ENCODE measurements around the gene CEMIP. TPM values are rescaled to one million over a fixed set of nuclear protein-coding genes. Genes with fewer than 3 reads are reported as not detected.

CEMIP gene
- total and polyA plus RNA-seq, 10 of the 15 experiments (the other 5 are each of a cell fraction or from before 2014, with no cell fraction given) = 0.01 to 0.44 (median 0.16) TPM; not detected in 6

DNA sequence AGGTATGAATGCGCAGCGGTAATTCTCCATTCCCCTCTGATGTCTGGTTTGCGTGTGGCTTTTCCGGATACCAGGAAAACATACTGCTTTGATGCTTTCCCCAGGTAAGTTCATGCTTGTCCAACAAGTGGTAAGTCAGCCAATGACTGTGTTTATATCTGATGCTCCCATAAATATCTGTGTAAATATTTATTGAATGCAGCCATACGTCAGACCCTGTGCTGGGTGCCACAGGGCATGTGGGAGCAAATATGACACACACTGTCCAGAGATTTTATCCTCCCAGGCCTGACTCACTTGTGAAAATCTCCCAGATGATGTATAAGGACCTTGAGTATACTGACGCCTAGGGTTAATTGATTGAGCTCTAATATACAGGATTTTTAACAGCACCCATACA, 29.6 kb upstream of the CEMIP start:
- CTCF ChIA-PET = interaction anchor here (1.1 kb wide), 1 partner anchor 17 kb away, joined by 3 read pairs; no protein-coding TSS in a partner anchor

DNA sequence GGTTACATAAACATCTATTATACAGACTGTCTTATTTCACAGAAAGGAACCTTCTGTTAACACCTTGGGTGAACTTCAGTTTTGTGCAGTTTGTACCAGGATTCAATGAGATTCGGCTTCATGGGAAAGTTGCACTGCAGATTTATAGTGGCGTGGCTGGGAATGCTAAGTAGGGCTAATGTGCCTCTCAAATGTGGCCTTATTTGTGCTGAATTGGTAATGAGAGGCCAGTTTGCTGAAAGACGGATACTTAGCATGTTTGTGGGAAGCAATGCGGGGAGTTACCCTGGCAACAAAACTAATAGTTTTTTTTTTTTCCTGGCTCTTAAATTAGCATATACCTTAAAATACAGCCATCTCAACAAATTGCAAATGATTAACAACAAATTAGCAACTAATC, 28.6 kb upstream of the CEMIP start:
- Histone ChIP-seq H3K27ac (ENCODE audit: control insufficient read depth, insufficient read depth) (no peak overlapping the region), H4K20me1 (ENCODE audit: control insufficient read depth, insufficient read depth) (no peaks in the 10 kb centered on the region), H3K79me2 (ENCODE audit: control insufficient read depth, insufficient read depth, low read length) (no peaks in the 10 kb centered on the region), H3K9ac (ENCODE audit: control insufficient read depth, insufficient read depth, low read length) (no peak overlapping the region), H3K4me3 (no peak overlapping the region), H2AFZ (ENCODE audit: control insufficient read depth, low read depth, low read length) (no peak overlapping the region), H3K9me3 (replicated peaks; ENCODE audit: control insufficient read depth, insufficient read depth, low read length) (peaks cover 2% of the 10 kb centered on the region; the same call in 1 of the 3 replicates), H3K27me3 (replicated peaks in 1 of 2; ENCODE audit: control insufficient read depth in 2 of 2, insufficient read depth in 2 of 2, low read length in 1 of 2) (no peaks in the 10 kb centered on the region), H3K4me1 (ENCODE audit: control insufficient read depth, insufficient read depth, low read length) (no peaks in the 10 kb centered on the region), H3K4me2 (ENCODE audit: control insufficient read depth, insufficient read depth) (no peak overlapping the region), H3K36me3 (ENCODE audit: control insufficient read depth in 2 of 2, insufficient read depth in 2 of 2, low read length in 1 of 2) (no peaks in the 10 kb centered on the region; a peak in 1 of 4 replicates)
- in situ Hi-C loops (cut with MboI) (no loop called here), intact Hi-C loops (cut with micrococcal nuclease; ENCODE audit: unreplicated experiment) (no loop called here)
- ChIA-PET CTCF (no interaction called here), POLR2A (no interaction called here), SMC1A (ENCODE audit: uncharacterized antibody, unreplicated experiment) (no interaction called here), RAD21 (ENCODE audit: unreplicated experiment) (no interaction called here)
- ATAC-seq = no peak
- WGBS (ENCODE audit: insufficient coverage, insufficient replicate concordance, low lambda C conversion rate, missing lambda C conversion rate) = 99% methylated on average over 4 of the region's 4 CpGs
- no peak for FAIRE-seq
- TF ChIP-seq, protein P1, sequence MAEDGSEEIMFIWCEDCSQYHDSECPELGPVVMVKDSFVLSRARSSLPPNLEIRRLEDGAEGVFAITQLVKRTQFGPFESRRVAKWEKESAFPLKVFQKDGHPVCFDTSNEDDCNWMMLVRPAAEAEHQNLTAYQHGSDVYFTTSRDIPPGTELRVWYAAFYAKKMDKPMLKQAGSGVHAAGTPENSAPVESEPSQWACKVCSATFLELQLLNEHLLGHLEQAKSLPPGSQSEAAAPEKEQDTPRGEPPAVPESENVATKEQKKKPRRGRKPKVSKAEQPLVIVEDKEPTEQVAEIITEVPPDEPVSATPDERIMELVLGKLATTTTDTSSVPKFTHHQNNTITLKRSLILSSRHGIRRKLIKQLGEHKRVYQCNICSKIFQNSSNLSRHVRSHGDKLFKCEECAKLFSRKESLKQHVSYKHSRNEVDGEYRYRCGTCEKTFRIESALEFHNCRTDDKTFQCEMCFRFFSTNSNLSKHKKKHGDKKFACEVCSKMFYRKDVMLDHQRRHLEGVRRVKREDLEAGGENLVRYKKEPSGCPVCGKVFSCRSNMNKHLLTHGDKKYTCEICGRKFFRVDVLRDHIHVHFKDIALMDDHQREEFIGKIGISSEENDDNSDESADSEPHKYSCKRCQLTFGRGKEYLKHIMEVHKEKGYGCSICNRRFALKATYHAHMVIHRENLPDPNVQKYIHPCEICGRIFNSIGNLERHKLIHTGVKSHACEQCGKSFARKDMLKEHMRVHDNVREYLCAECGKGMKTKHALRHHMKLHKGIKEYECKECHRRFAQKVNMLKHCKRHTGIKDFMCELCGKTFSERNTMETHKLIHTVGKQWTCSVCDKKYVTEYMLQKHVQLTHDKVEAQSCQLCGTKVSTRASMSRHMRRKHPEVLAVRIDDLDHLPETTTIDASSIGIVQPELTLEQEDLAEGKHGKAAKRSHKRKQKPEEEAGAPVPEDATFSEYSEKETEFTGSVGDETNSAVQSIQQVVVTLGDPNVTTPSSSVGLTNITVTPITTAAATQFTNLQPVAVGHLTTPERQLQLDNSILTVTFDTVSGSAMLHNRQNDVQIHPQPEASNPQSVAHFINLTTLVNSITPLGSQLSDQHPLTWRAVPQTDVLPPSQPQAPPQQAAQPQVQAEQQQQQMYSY (CRISPR knock-in tag; IDR thresholded peaks at IDR 0.05) = no peak
- no peak for DNase-seq (ENCODE audit: low read depth, low spot score)
- BruUV-seq (replicated peaks) = no TSS peak

More for the DNA sequence above, 29.6 kb upstream of the CEMIP start:
- Histone ChIP-seq H3K36me3 (ENCODE audit: control insufficient read depth in 2 of 2, insufficient read depth in 2 of 2, low read length in 1 of 2) (no peaks in the 10 kb centered on the region), H3K27me3 (replicated peaks in 1 of 2; ENCODE audit: control insufficient read depth in 2 of 2, insufficient read depth in 2 of 2, low read length in 1 of 2) (no peaks in the 10 kb centered on the region), H4K20me1 (ENCODE audit: control insufficient read depth, insufficient read depth) (no peaks in the 10 kb centered on the region), H3K9me3 (replicated peaks; ENCODE audit: control insufficient read depth, insufficient read depth, low read length) (peaks cover 2% of the 10 kb centered on the region; the same call in 1 of the 3 replicates), H3K79me2 (ENCODE audit: control insufficient read depth, insufficient read depth, low read length) (no peaks in the 10 kb centered on the region), H3K9ac (ENCODE audit: control insufficient read depth, insufficient read depth, low read length) (no peak overlapping the region), H3K4me2 (ENCODE audit: control insufficient read depth, insufficient read depth) (no peak overlapping the region), H3K27ac (ENCODE audit: control insufficient read depth, insufficient read depth) (no peak overlapping the region), H3K4me3 (no peak overlapping the region), H2AFZ (ENCODE audit: control insufficient read depth, low read depth, low read length) (no peak overlapping the region), H3K4me1 (ENCODE audit: control insufficient read depth, insufficient read depth, low read length) (no peaks in the 10 kb centered on the region)
- TF ChIP-seq, protein P2, sequence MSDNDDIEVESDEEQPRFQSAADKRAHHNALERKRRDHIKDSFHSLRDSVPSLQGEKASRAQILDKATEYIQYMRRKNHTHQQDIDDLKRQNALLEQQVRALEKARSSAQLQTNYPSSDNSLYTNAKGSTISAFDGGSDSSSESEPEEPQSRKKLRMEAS (IDR thresholded peaks at IDR 0.05; ENCODE audit: low read depth, low read length) = no peak
- TF ChIP-seq ZNF274 (IDR thresholded peaks at IDR 0.05; ENCODE audit: insufficient read depth, insufficient read length) (no peak), SMAD5 (IDR thresholded peaks at IDR 0.05; ENCODE audit: low read depth) (no peak)
- RAD21 ChIA-PET (ENCODE audit: unreplicated experiment) = no interaction called here
- POLR2A ChIA-PET = no interaction called here
- no peak for ATAC-seq
- SMC1A ChIA-PET (ENCODE audit: uncharacterized antibody, unreplicated experiment) = no interaction called here
- intact Hi-C loops (cut with micrococcal nuclease; ENCODE audit: unreplicated experiment) = no loop called here
- 87% methylated on average over 6 of the region's 6 CpGs for WGBS (ENCODE audit: insufficient coverage, insufficient replicate concordance, low lambda C conversion rate, missing lambda C conversion rate)
- no peak for FAIRE-seq
- in situ Hi-C loops (cut with MboI) = no loop called here
- BruUV-seq (replicated peaks) = no TSS peak
- no peak for DNase-seq (ENCODE audit: low read depth, low spot score)

Data from GM12878 (cell line).